Common myeloid progenitor, CD34-positive (primary cell): Measurements from ENCODE around the gene SLC2A4.

Source experiments
- CTCF ChIA-PET: fragments of 350-600 bp; sonication (Branson Sonifier 250); formaldehyde crosslinking; loops from one replicate; lab custom pipeline; 2021; ENCODE audit warnings: antibody characterized with exemption; lab: Charles Lee
- POLR2A ChIA-PET: fragments of 350-600 bp; sonication (Branson Sonifier 250); formaldehyde crosslinking; loops from one replicate; lab custom pipeline; 2021; ENCODE audit warnings: antibody characterized with exemption; lab: Charles Lee
- DNase-seq, 3 donors: peaks; one replicate each; pipeline versions ENCODE4 v3.0.0 to v3.0.0-alpha.2; 2013
- H3K27ac ChIP-seq, 2 experiments: 1 replicate in 1 of 2; 2 replicates in 1 of 2; pipeline ENCODE4 v1.7.0; 2013; ENCODE audit warnings: inconsistent platforms in 2 of 2, low read length in 2 of 2, mild to moderate bottlenecking in 2 of 2, low read depth in 1 of 2, moderate library complexity in 1 of 2; ENCODE audit not compliant: severe bottlenecking in 2 of 2, insufficient read depth in 1 of 2, poor library complexity in 1 of 2
- H3K27me3 ChIP-seq, 5 experiments: replicated peaks in 2 of 5; 1 replicate in 3 of 5; 2 replicates in 2 of 5; pipeline versions ENCODE4 v1.6.1 to v1.7.0; 2013; ENCODE audit warnings: low read length in 4 of 5, mild to moderate bottlenecking in 2 of 5, moderate library complexity in 2 of 5, inconsistent platforms in 1 of 5; ENCODE audit not compliant: insufficient read depth in 5 of 5, control insufficient read depth in 4 of 5
- H3K36me3 ChIP-seq, 4 experiments: 1 replicate in 2 of 4; 2 replicates in 2 of 4; pipeline versions ENCODE4 v1.6.1 to v1.7.0; 2013; ENCODE audit warnings: low read length in 3 of 4, control low read depth in 1 of 4, mild to moderate bottlenecking in 1 of 4; ENCODE audit not compliant: control insufficient read depth in 4 of 4, insufficient read depth in 4 of 4
- H3K4me1 ChIP-seq, 4 experiments: 1 replicate in 3 of 4; 2 replicates in 1 of 4; pipeline versions ENCODE4 v1.6.1 to v1.7.1; 2013; ENCODE audit warnings: low read length in 3 of 4, mild to moderate bottlenecking in 3 of 4, control low read depth in 1 of 4, inconsistent platforms in 1 of 4, moderate library complexity in 1 of 4; ENCODE audit not compliant: control insufficient read depth in 4 of 4, insufficient read depth in 4 of 4; ENCODE audit errors: control extremely low read depth in 1 of 4
- H3K4me3 ChIP-seq, 7 experiments: 1 replicate in 4 of 7; 2 replicates in 3 of 7; pipeline versions ENCODE4 v1.5.1 to v1.7.0; 2013; ENCODE audit warnings: mild to moderate bottlenecking in 7 of 7, low read length in 6 of 7, moderate library complexity in 6 of 7, inconsistent platforms in 2 of 7, low read depth in 2 of 7, control low read depth in 1 of 7; ENCODE audit not compliant: insufficient read depth in 4 of 7, control insufficient read depth in 1 of 7; ENCODE audit errors: extremely low read depth in 1 of 7
- H3K9me3 ChIP-seq, 5 experiments: 1 replicate in 4 of 5; 2 replicates in 1 of 5; pipeline versions ENCODE4 v1.6.1 to v1.7.1; 2013; ENCODE audit warnings: low read length in 4 of 5, mild to moderate bottlenecking in 2 of 5, inconsistent platforms in 1 of 5, low read depth in 1 of 5, moderate library complexity in 1 of 5; ENCODE audit not compliant: control insufficient read depth in 4 of 5, insufficient read depth in 2 of 5; ENCODE audit errors: control extremely low read depth in 1 of 5
- WGBS: methylation state at CpG from one replicate; pipeline ENCODE4 v1.1.5; 2013; ENCODE audit not compliant: insufficient coverage; 5-methylcytosine and 5-hydroxymethylcytosine counted together

SLC2A4 gene

GRCh38 chr17:7236808-7237207 is 44.7 kb upstream of the SLC2A4 start:
- 92% methylated on average over 6 of the region's 6 CpGs for WGBS
- Histone ChIP-seq H3K4me3 (peak overlapping the region in 2 of 7 experiments; percentile 71 to 95), H3K9me3 (no peaks in the 10 kb centered on the region), H3K27ac (peak overlapping the region in 1 of 2 experiments; percentile 74), H3K36me3 (peaks cover 3 to 41% (median 16%) of the 10 kb centered on the region in 4 experiments), H3K4me1 (peaks cover 20 to 73% (median 59%) of the 10 kb centered on the region in 4 experiments), H3K27me3 (no peaks in the 10 kb centered on the region)
- DNase-seq = no peak
- CTCF ChIA-PET = interaction anchor here (1.4 to 10.2 kb wide), 2 partner anchors 17 to 44 kb away, joined by 3 to 75 read pairs; partner anchors contain the start of genes ACADVL, DLG4 and SLC2A4
- POLR2A ChIA-PET = interaction anchor here (3.9 kb wide), 1 partner anchor 17 kb away, joined by 21 read pairs; the partner anchor contains the start of genes ACADVL and DLG4

- H3K9me3 ChIP-seq = no peaks in the 10 kb centered on the region
- H3K27me3 ChIP-seq = no peaks in the 10 kb centered on the region
- H3K4me3 ChIP-seq = peak overlapping the region; percentile 43 to 98 (median 89)
- peak overlapping the region in 1 of 2 experiments; percentile 74 for H3K27ac ChIP-seq
- H3K4me1 ChIP-seq = peaks cover 20 to 68% (median 58%) of the 10 kb centered on the region in 4 experiments
- CTCF ChIA-PET = interaction anchor here (1.4 to 10.2 kb wide), 2 partner anchors 17 to 44 kb away, joined by 3 to 75 read pairs; partner anchors contain the start of genes ACADVL, DLG4 and SLC2A4
- WGBS = 13% methylated on average over 5 of the region's 6 CpGs
- H3K36me3 ChIP-seq = peaks cover 3 to 41% (median 16%) of the 10 kb centered on the region in 4 experiments
- DNase-seq = no peak
- POLR2A ChIA-PET = interaction anchor here (1.3 to 3.9 kb wide), 2 partner anchors 17 to 22 kb away, joined by 3 to 21 read pairs; partner anchors contain the start of genes ACADVL and DLG4
Measured at GRCh38 chr17:7237266-7237760, 44.2 kb upstream of the SLC2A4 start.

- Histone ChIP-seq H3K36me3 (peaks cover 3 to 41% (median 16%) of the 10 kb centered on the region in 4 experiments), H3K9me3 (no peaks in the 10 kb centered on the region), H3K27me3 (no peaks in the 10 kb centered on the region), H3K27ac (peak overlapping the region in 1 of 2 experiments; percentile 90), H3K4me3 (peak overlapping the region; percentile 43 to 98 (median 91)), H3K4me1 (peaks cover 20 to 68% (median 56%) of the 10 kb centered on the region in 4 experiments)
- ChIA-PET CTCF (interaction anchor here (1.4 to 10.2 kb wide), 3 partner anchors 12 to 58 kb away, joined by 4 to 75 read pairs (median 31); partner anchors contain the start of genes ACADVL, CTDNEP1 and DLG4), POLR2A (interaction anchor here (1.3 to 3.9 kb wide), 3 partner anchors 18 to 24 kb away, joined by 3 to 21 read pairs (median 4); partner anchors contain the start of genes ACADVL and DLG4)
- 0% methylated on average over 14 of the region's 73 CpGs for WGBS
- DNase-seq = peak in 2 of 3 donors; percentile 72 to 74
Measured at GRCh38 chr17:7237761-7238419, 43.6 kb upstream of the SLC2A4 start.

DNA sequence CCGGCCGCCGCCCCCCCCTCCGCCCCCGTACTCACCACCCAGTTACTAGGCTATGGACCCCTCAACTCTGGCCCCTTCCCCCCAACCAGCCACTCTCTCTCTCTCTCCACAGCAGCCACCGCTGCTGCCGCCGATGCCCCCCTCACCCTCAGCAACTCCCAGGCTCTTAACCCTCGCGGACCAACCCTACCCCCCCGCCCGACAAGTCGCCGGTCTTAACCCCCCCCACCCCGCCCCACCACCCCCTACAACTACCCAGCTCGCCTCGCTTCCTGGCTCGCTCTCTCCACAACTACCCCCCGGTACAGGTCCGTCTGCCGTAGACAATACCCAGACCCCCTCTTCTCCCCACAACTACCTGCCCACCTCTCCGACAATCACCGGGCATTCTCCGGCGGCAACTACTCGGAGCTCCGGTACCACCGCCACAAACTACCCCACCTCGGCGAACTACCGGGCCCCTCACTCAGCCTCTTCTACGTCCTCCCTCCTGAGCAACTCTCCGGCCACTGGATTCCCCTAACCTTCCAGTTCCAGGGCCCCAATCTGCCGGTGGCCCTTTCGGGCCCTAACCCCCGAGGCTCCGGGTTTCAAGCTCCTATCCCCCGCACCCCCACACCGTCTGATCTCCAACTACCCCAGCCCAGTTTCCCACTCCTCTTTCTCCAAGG is 43.0 kb upstream of the SLC2A4 start:
- DNase-seq = peak in 2 of 3 donors; percentile 57 to 68
- Histone ChIP-seq H3K27ac (peak overlapping the region; percentile 75 to 90), H3K27me3 (no peaks in the 10 kb centered on the region), H3K9me3 (no peaks in the 10 kb centered on the region), H3K36me3 (peaks cover 3 to 46% (median 16%) of the 10 kb centered on the region in 4 experiments), H3K4me1 (peaks cover 20 to 67% (median 54%) of the 10 kb centered on the region in 4 experiments), H3K4me3 (peak overlapping the region; percentile 89 to 98 (median 96))
- CTCF ChIA-PET = interaction anchor here (1.4 to 10.2 kb wide), 4 partner anchors 11 to 58 kb away, joined by 4 to 75 read pairs (median 20); partner anchors contain the start of genes ACADVL, CTDNEP1 and DLG4
- WGBS = under 1% methylated on average over 19 of the region's 39 CpGs
- POLR2A ChIA-PET = interaction anchor here (0.7 to 3.9 kb wide), 5 partner anchors 13 to 61 kb away, joined by 3 to 21 read pairs (median 4); partner anchors contain the start of genes ACADVL, CTDNEP1 and DLG4

- peak; percentile 98 to 99 (median 98) for DNase-seq
- H3K4me3 ChIP-seq = peak within 1 kb of the TSS; percentile 89 to 98 (median 96)
- H3K27me3 ChIP-seq = no peaks in the 10 kb centered on the region
- H3K4me1 ChIP-seq = peaks cover 20 to 65% (median 51%) of the 10 kb centered on the region in 4 experiments
- no peaks in the 10 kb centered on the region for H3K9me3 ChIP-seq
- H3K27ac ChIP-seq = peak within 1 kb of the TSS; percentile 75 to 98
- CTCF ChIA-PET = interaction anchor here (1.4 to 3.9 kb wide), 4 partner anchors 11 to 57 kb away, joined by 4 to 31 read pairs (median 6); partner anchors contain the start of gene CTDNEP1
- POLR2A ChIA-PET = interaction anchor here (0.7 to 3.9 kb wide), 4 partner anchors 12 to 62 kb away, joined by 3 to 21 read pairs (median 6); partner anchors contain the start of genes ACADVL, CTDNEP1 and DLG4
- 0% methylated on average over 41 of the region's 72 CpGs for WGBS
- H3K36me3 ChIP-seq = peaks cover 3 to 53% (median 17%) of the 10 kb centered on the region in 4 experiments
Measured at GRCh38 chr17:7239091-7240027, 42.2 kb upstream of the SLC2A4 start, which contains the start of gene PHF23. PHF23 (minus strand) TSS chr17:7239457; CDS start chr17:7239279, 178 bp downstream.
